SK-N-SH (cell line): ENCODE measurements around the gene RCOR3.

Experiments
- CTCF ChIP-seq: fragments of 200-600 bp; sonication (generic); IDR thresholded peaks from 2 replicates; pipeline ENCODE4 v1.6.1; 2017; ENCODE audit warnings: antibody characterized with exemption, mild to moderate bottlenecking, moderate library complexity
- EP300 ChIP-seq, 2 experiments: IDR thresholded peaks; 2 replicates each; pipeline versions ENCODE4 v1.4.0 to v1.6.1; 2012; ENCODE audit warnings: borderline replicate concordance in 1 of 2, low read depth in 1 of 2, low read length in 1 of 2
- FOXJ3 ChIP-seq: sonication (generic); formaldehyde crosslinking; IDR thresholded peaks from 2 replicates; pipeline ENCODE4 v1.5.1; 2020; ENCODE audit warnings: mild to moderate bottlenecking, missing genetic modification reagents
- FOXM1 ChIP-seq: IDR thresholded peaks from 2 replicates; pipeline ENCODE4 v1.4.0; 2012; ENCODE audit warnings: low read depth, mild to moderate bottlenecking
- GATA2 ChIP-seq: sonication (generic); formaldehyde crosslinking; IDR thresholded peaks from 2 replicates; pipeline ENCODE4 v1.5.0; 2020; ENCODE audit warnings: mild to moderate bottlenecking, missing genetic modification reagents
- JUND ChIP-seq: IDR thresholded peaks from 2 replicates; pipeline ENCODE4 v1.4.0; 2012
- MAX ChIP-seq: IDR thresholded peaks from 2 replicates; pipeline ENCODE4 v1.4.0; 2012; ENCODE audit warnings: low read depth
- MXI1 ChIP-seq: IDR thresholded peaks from 2 replicates; pipeline ENCODE4 v1.6.1; 2012; ENCODE audit warnings: mild to moderate bottlenecking, low read depth, low read length, improper control_type of control experiment
- NFIC ChIP-seq: IDR thresholded peaks from 2 replicates; pipeline ENCODE4 v1.4.0; 2012; ENCODE audit warnings: borderline replicate concordance
- POLR2AphosphoS5 ChIP-seq: IDR thresholded peaks from 2 replicates; pipeline ENCODE4 v1.6.1; 2012; ENCODE audit warnings: low read depth, low read length
- RCOR1 ChIP-seq: fragments of 150-350 bp; IDR thresholded peaks from 2 replicates; pipeline ENCODE4 v1.6.1; 2017; ENCODE audit warnings: antibody characterized with exemption, low read length
- USF2 ChIP-seq: fragments of 150-350 bp; IDR thresholded peaks from 2 replicates; pipeline ENCODE4 v1.6.1; 2017; ENCODE audit warnings: antibody characterized with exemption, low read length, low read depth, borderline replicate concordance
- ZBTB33 ChIP-seq: IDR thresholded peaks from 2 replicates; pipeline ENCODE4 v1.4.0; 2012; ENCODE audit warnings: low read depth, borderline replicate concordance

- TF ChIP-seq FOXJ3 (CRISPR knock-in tag) (no peak), RCOR1 (no peak), CTCF (no peak), JUND (no peak), FOXM1 (no peak), GATA2 (CRISPR knock-in tag) (no peak), NFIC (no peak), POLR2AphosphoS5 (no peak), ZBTB33 (no peak), EP300 (IDR thresholded peaks at IDR 0.05; ENCODE audit: borderline replicate concordance in 1 of 2, low read depth in 1 of 2, low read length in 1 of 2) (no peak), USF2 (no peak), MXI1 (no peak), MAX (no peak)
Observed at GRCh38 chr1:211339631-211340041, 80.5 kb downstream of the RCOR3 start.
